Activated naive CD4-positive, alpha-beta T cell treated with anti-CD3 and anti-CD28 coated beads, Interleukin-2, amount 50 U/mL, for 24 hours (primary cell): ENCODE results near the gene TSBP1.
"Not testable (repeated sequence)": the region's sequence is repeated elsewhere in the genome, so short reads cannot be mapped to it uniquely, and the experiment has no call there.

Source experiments
- H3K27ac Mint-ChIP-seq: one replicate; pipeline ENCODE4 v1.8.0; 2021; ENCODE audit warnings: mild to moderate bottlenecking, mixed read lengths
- H3K27me3 Mint-ChIP-seq: one replicate; pipeline ENCODE4 v1.8.0; 2021; ENCODE audit warnings: mixed read lengths
- H3K36me3 Mint-ChIP-seq: one replicate; pipeline ENCODE4 v1.8.0; 2021; ENCODE audit warnings: mixed read lengths
- H3K4me1 Mint-ChIP-seq: one replicate; pipeline ENCODE4 v1.8.0; 2021; ENCODE audit warnings: mixed read lengths
- H3K4me3 Mint-ChIP-seq: one replicate; pipeline ENCODE4 v1.8.0; 2021; ENCODE audit warnings: mild to moderate bottlenecking, mixed read lengths
- H3K9me3 Mint-ChIP-seq: one replicate; pipeline ENCODE4 v1.8.0; 2021; ENCODE audit warnings: mixed read lengths

TSBP1 gene

GRCh38 chr6:32337186-32337805 lies 34.4 kb downstream of the TSBP1 start:
- no peaks in the 10 kb centered on the region for H3K36me3 Mint-ChIP-seq
- H3K4me1 Mint-ChIP-seq = no peaks in the 10 kb centered on the region
- H3K27ac Mint-ChIP-seq = no peak overlapping the region
- H3K4me3 Mint-ChIP-seq = no peak overlapping the region
- H3K27me3 Mint-ChIP-seq = peaks cover 8% of the 10 kb centered on the region
- H3K9me3 Mint-ChIP-seq = no peaks in the 10 kb centered on the region

- H3K9me3 Mint-ChIP-seq = no peaks in the 10 kb centered on the region
Observed at GRCh38 chr6:32332433-32332832, 39.3 kb downstream of the TSBP1 start.

GRCh38 chr6:32329141-32329540 lies 42.6 kb downstream of the TSBP1 start:
- Mint-ChIP-seq H3K27ac (no peak overlapping the region), H3K4me3 (no peak overlapping the region), H3K36me3 (no peaks in the 10 kb centered on the region), H3K9me3 (no peaks in the 10 kb centered on the region), H3K27me3 (peaks cover 4% of the 10 kb centered on the region), H3K4me1 (no peaks in the 10 kb centered on the region)

More at GRCh38 chr6:32332433-32332832, 39.3 kb downstream of the TSBP1 start:
- no peaks in the 10 kb centered on the region for H3K36me3 Mint-ChIP-seq
- H3K4me3 Mint-ChIP-seq = no peak overlapping the region
- no peak overlapping the region for H3K27ac Mint-ChIP-seq
- H3K4me1 Mint-ChIP-seq = no peaks in the 10 kb centered on the region
- peaks cover 6% of the 10 kb centered on the region for H3K27me3 Mint-ChIP-seq

GRCh38 chr6:32327103-32327502 lies 44.6 kb downstream of the TSBP1 start:
- H3K9me3 Mint-ChIP-seq = no peaks in the 10 kb centered on the region
- no peak overlapping the region for H3K4me3 Mint-ChIP-seq
- H3K27me3 Mint-ChIP-seq = peaks cover 1% of the 10 kb centered on the region
- no peaks in the 10 kb centered on the region for H3K36me3 Mint-ChIP-seq
- H3K4me1 Mint-ChIP-seq = no peaks in the 10 kb centered on the region
- H3K27ac Mint-ChIP-seq = no peak overlapping the region

GRCh38 chr6:32318501-32318900 lies 53.2 kb downstream of the TSBP1 start:
- no peaks in the 10 kb centered on the region for H3K27me3 Mint-ChIP-seq
- no peak overlapping the region for H3K27ac Mint-ChIP-seq
- H3K36me3 Mint-ChIP-seq = no peaks in the 10 kb centered on the region
- no peaks in the 10 kb centered on the region for H3K9me3 Mint-ChIP-seq
- no peak overlapping the region for H3K4me3 Mint-ChIP-seq
- H3K4me1 Mint-ChIP-seq = no peaks in the 10 kb centered on the region

GRCh38 chr6:32317541-32317940 lies 54.2 kb downstream of the TSBP1 start:
- no peaks in the 10 kb centered on the region for H3K36me3 Mint-ChIP-seq
- no peaks in the 10 kb centered on the region for H3K4me1 Mint-ChIP-seq
- H3K4me3 Mint-ChIP-seq = no peak overlapping the region
- H3K27ac Mint-ChIP-seq = no peak overlapping the region
- no peaks in the 10 kb centered on the region for H3K9me3 Mint-ChIP-seq
- no peaks in the 10 kb centered on the region for H3K27me3 Mint-ChIP-seq

GRCh38 chr6:32313964-32314363 lies 57.7 kb downstream of the TSBP1 start:
- H3K36me3 Mint-ChIP-seq = peaks cover 2% of the 10 kb centered on the region
- H3K27me3 Mint-ChIP-seq = peaks cover 5% of the 10 kb centered on the region
- H3K4me3 Mint-ChIP-seq = no peak overlapping the region
- no peak overlapping the region for H3K27ac Mint-ChIP-seq
- H3K9me3 Mint-ChIP-seq = no peaks in the 10 kb centered on the region
- no peaks in the 10 kb centered on the region for H3K4me1 Mint-ChIP-seq

GRCh38 chr6:32298632-32299336 lies 72.9 kb downstream of the TSBP1 start:
- no peak overlapping the region for H3K4me3 Mint-ChIP-seq
- peaks cover 9% of the 10 kb centered on the region for H3K4me1 Mint-ChIP-seq
- no peaks in the 10 kb centered on the region for H3K9me3 Mint-ChIP-seq
- peaks cover 9% of the 10 kb centered on the region for H3K27me3 Mint-ChIP-seq
- H3K27ac Mint-ChIP-seq = no peak overlapping the region
- no peaks in the 10 kb centered on the region for H3K36me3 Mint-ChIP-seq

- not testable (repeated sequence) for H3K9me3 Mint-ChIP-seq, H3K36me3 Mint-ChIP-seq, H3K4me1 Mint-ChIP-seq, H3K4me3 Mint-ChIP-seq, H3K27ac Mint-ChIP-seq
- H3K27me3 Mint-ChIP-seq = peaks cover 18% of the 10 kb centered on the region
Observed at GRCh38 chr6:32294980-32295379, 76.7 kb downstream of the TSBP1 start.

GRCh38 chr6:32294566-32294965 lies 77.1 kb downstream of the TSBP1 start:
- Mint-ChIP-seq H3K4me1 (no peaks in the 10 kb centered on the region), H3K36me3 (no peaks in the 10 kb centered on the region), H3K4me3 (no peak overlapping the region), H3K27me3 (peaks cover 18% of the 10 kb centered on the region), H3K27ac (no peak overlapping the region), H3K9me3 (no peaks in the 10 kb centered on the region)

- no peaks in the 10 kb centered on the region for H3K9me3 Mint-ChIP-seq
- H3K4me1 Mint-ChIP-seq = no peaks in the 10 kb centered on the region
- peaks cover 18% of the 10 kb centered on the region for H3K27me3 Mint-ChIP-seq
- no peak overlapping the region for H3K4me3 Mint-ChIP-seq
- no peak overlapping the region for H3K27ac Mint-ChIP-seq
- H3K36me3 Mint-ChIP-seq = no peaks in the 10 kb centered on the region
Observed at GRCh38 chr6:32293695-32294094, 78.0 kb downstream of the TSBP1 start.

- Mint-ChIP-seq H3K27ac (no peak overlapping the region), H3K36me3 (no peaks in the 10 kb centered on the region), H3K9me3 (no peaks in the 10 kb centered on the region), H3K4me3 (no peak overlapping the region), H3K4me1 (no peaks in the 10 kb centered on the region), H3K27me3 (peaks cover 18% of the 10 kb centered on the region)
Observed at GRCh38 chr6:32291543-32291942, 80.2 kb downstream of the TSBP1 start.

GRCh38 chr6:32290886-32291450 lies 80.7 kb downstream of the TSBP1 start:
- H3K9me3 Mint-ChIP-seq = no peaks in the 10 kb centered on the region
- peaks cover 17% of the 10 kb centered on the region for H3K27me3 Mint-ChIP-seq

GRCh38 chr6:32288426-32288825 lies 83.3 kb downstream of the TSBP1 start:
- H3K36me3 Mint-ChIP-seq = no peaks in the 10 kb centered on the region
- no peaks in the 10 kb centered on the region for H3K4me1 Mint-ChIP-seq
- H3K4me3 Mint-ChIP-seq = no peak overlapping the region
- H3K9me3 Mint-ChIP-seq = no peaks in the 10 kb centered on the region
- H3K27me3 Mint-ChIP-seq = peaks cover 7% of the 10 kb centered on the region
- H3K27ac Mint-ChIP-seq = no peak overlapping the region

More at GRCh38 chr6:32290886-32291450, 80.7 kb downstream of the TSBP1 start:
- Mint-ChIP-seq H3K36me3 (no peaks in the 10 kb centered on the region), H3K27ac (no peak overlapping the region), H3K4me1 (no peaks in the 10 kb centered on the region), H3K4me3 (no peak overlapping the region)

- peaks cover 17% of the 10 kb centered on the region for H3K4me1 Mint-ChIP-seq
- not testable (repeated sequence) for H3K36me3 Mint-ChIP-seq, H3K4me3 Mint-ChIP-seq, H3K27ac Mint-ChIP-seq, H3K27me3 Mint-ChIP-seq, H3K9me3 Mint-ChIP-seq
Observed at GRCh38 chr6:32273801-32274577, 97.7 kb downstream of the TSBP1 start.

GRCh38 chr6:32271429-32271828 lies 100.3 kb downstream of the TSBP1 start:
- Mint-ChIP-seq H3K36me3 (peaks cover 2% of the 10 kb centered on the region), H3K4me3 (peak overlapping the region; percentile 24), H3K27me3 (no peaks in the 10 kb centered on the region), H3K4me1 (peaks cover 17% of the 10 kb centered on the region), H3K27ac (peak overlapping the region; percentile 26), H3K9me3 (no peaks in the 10 kb centered on the region)
